Breast epithelium (tissue), 4 donors: ENCODE data around the gene WNK2. TPM values are rescaled to one million over a fixed set of nuclear protein-coding genes. Genes with fewer than 3 reads are reported as not detected.

Experiments used
- DNase-seq, 2 donors: peaks; one replicate each; pipeline ENCODE4 v3.0.0-alpha.2; 2019; ENCODE audit warnings: low spot score in 2 of 2
- H3K27ac ChIP-seq, 2 donors: fragments of 200-600 bp; sonication (generic) in 1 of 2; one replicate each; pipeline ENCODE4 v1.5.1; 2016 to 2019; ENCODE audit warnings: mild to moderate bottlenecking in 1 of 2
- H3K27me3 ChIP-seq, 2 donors: fragments of 200-600 bp; sonication (generic) in 1 of 2; one replicate each; pipeline versions ENCODE4 v1.5.1 to v1.6.0; 2017 to 2019; ENCODE audit warnings: control low read depth in 1 of 2, mild to moderate bottlenecking in 1 of 2
- H3K36me3 ChIP-seq: fragments of 200-600 bp; one replicate; pipeline ENCODE4 v1.5.1; 2019
- H3K4me1 ChIP-seq, 2 donors: fragments of 200-600 bp; sonication (generic); one replicate each; pipeline ENCODE4 v1.5.1; 2016 to 2019; ENCODE audit warnings: control low read depth in 1 of 2
- H3K4me3 ChIP-seq, 3 donors: fragments of 200-600 bp; sonication (generic); 1 replicate in 2 of 3; 2 replicates in 1 of 3; pipeline ENCODE4 v1.5.1; 2016 to 2019; ENCODE audit warnings: mild to moderate bottlenecking in 3 of 3, moderate library complexity in 2 of 3
- H3K9me3 ChIP-seq, 2 donors: fragments of 200-600 bp; sonication (generic) in 1 of 2; one replicate each; pipeline ENCODE4 v1.5.1; 2016 to 2019; ENCODE audit warnings: control low read depth in 1 of 2
- POLR2A ChIP-seq: fragments of 450-650 bp; IDR thresholded peaks from one replicate; pipeline ENCODE4 v1.6.1; 2016; ENCODE audit warnings: antibody characterized with exemption, mild to moderate bottlenecking, moderate library complexity
- POLR2AphosphoS5 ChIP-seq, 3 donors: sonication (generic); formaldehyde crosslinking; IDR thresholded peaks; one replicate each; pipeline ENCODE4 v1.6.1; 2017; ENCODE audit warnings: antibody characterized with exemption in 3 of 3
- intact Hi-C: fragments of 100-400 bp; cut with DNase I; formaldehyde crosslinking; loops from one replicate; pipeline ENCODE4 v1.15.1; 2023; ENCODE audit warnings: low total_unique reads
- total RNA-seq, 3 donors: library from RNA; depleted of rRNA; stranded (reverse); fragments of >200 nt; gene quantifications; one replicate each; pipeline ENCODE4 v1.1.0, GENCODE V29; 2016
- TF ChIP-seq, protein P1 (sequence below), 3 donors: fragments of 450-650 bp; IDR thresholded peaks; one replicate each; pipeline ENCODE4 v1.5.1; 2016 to 2017; ENCODE audit warnings: antibody characterized with exemption in 3 of 3, mild to moderate bottlenecking in 3 of 3, moderate library complexity in 3 of 3

Gene WNK2
- total RNA-seq, 3 donors from 2014 or later = 9.1 to 28.5 TPM; not detected in 1

DNA sequence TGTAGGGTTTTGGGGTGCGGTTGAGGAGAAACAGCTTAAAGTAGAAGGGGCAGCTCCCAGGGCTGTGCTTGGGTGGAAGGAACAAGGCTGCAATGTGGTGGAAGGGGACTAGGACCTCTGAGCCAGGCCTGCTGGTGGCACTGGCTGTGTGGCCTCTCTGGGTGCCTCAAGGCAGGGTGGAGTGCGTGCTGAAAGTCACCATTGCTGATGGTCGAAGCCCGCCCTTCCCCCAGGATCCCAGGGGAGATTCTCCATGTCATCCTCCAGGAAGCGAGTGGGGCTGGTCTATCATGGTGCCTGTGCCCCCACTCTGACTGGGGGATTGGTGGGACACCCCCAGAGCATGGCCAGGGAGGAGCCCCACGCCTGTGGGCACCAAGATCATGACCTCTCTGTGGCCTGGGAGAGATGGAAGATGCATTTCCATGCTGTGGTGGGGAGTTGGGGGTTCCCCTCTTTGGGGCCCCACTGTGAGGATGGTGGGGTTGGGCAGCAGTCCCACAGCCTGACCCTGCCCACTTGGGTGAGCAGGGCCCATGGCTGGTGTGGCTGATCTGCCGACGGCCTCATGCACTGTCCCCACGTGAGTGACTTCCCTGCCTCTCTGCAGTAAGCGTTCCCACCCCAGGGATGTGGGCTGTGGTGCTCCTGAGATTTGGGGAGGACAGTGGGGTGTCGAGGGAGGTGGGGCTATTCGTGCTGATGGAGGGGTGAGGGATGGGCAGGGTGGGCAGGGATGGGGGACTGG, 25.8 kb downstream of the WNK2 start:
- DNase-seq = no peak
- H3K4me1 ChIP-seq = no peaks in the 10 kb centered on the region
- H3K27ac ChIP-seq = no peak overlapping the region
- no peak overlapping the region for H3K4me3 ChIP-seq
- no peaks in the 10 kb centered on the region for H3K27me3 ChIP-seq
- intact Hi-C loops = no loop called here
- TF ChIP-seq POLR2AphosphoS5 (IDR thresholded peaks at IDR 0.05) (no peak), POLR2A (no peak)
- TF ChIP-seq, protein P1, sequence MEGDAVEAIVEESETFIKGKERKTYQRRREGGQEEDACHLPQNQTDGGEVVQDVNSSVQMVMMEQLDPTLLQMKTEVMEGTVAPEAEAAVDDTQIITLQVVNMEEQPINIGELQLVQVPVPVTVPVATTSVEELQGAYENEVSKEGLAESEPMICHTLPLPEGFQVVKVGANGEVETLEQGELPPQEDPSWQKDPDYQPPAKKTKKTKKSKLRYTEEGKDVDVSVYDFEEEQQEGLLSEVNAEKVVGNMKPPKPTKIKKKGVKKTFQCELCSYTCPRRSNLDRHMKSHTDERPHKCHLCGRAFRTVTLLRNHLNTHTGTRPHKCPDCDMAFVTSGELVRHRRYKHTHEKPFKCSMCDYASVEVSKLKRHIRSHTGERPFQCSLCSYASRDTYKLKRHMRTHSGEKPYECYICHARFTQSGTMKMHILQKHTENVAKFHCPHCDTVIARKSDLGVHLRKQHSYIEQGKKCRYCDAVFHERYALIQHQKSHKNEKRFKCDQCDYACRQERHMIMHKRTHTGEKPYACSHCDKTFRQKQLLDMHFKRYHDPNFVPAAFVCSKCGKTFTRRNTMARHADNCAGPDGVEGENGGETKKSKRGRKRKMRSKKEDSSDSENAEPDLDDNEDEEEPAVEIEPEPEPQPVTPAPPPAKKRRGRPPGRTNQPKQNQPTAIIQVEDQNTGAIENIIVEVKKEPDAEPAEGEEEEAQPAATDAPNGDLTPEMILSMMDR (IDR thresholded peaks at IDR 0.05) = no peak
- no peaks in the 10 kb centered on the region for H3K36me3 ChIP-seq
- no peaks in the 10 kb centered on the region for H3K9me3 ChIP-seq

DNA sequence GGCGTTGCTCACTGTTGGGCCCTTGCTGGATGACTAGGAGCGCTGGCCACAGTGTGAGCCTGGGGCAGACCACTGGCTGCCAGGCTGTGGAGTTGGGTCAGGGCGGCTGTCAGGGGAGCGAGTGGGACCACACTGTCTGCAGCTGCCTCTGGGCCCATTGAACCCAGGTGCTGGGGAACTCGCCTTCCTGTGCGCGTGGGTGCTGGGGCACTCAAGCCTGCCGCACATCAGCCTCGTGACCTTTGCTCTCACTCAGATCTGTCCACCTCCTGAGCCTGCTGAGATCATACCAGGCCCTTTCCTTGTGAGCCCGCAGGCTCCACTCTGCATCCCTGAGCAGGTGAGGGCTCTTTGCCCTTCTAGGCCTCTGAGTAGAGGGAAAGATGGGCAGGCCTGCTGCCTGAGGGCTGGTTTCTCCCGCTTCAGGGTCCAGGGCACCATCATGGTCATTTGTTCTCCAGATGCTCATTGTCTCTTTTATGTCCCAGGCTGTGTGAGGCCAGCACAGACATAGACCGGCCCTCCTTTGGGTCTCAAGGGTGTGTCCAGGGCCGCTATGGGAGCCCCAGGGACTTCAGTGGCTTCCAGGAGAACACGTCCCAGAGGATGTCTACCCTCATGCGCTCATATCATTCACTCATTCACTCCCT, 26.5 kb downstream of the WNK2 start:
- Histone ChIP-seq H3K27ac (no peak overlapping the region), H3K36me3 (no peaks in the 10 kb centered on the region), H3K4me1 (no peaks in the 10 kb centered on the region), H3K27me3 (no peaks in the 10 kb centered on the region), H3K9me3 (no peaks in the 10 kb centered on the region), H3K4me3 (no peak overlapping the region)
- DNase-seq = no peak
- TF ChIP-seq, protein P1 (IDR thresholded peaks at IDR 0.05) = no peak
- TF ChIP-seq POLR2A (no peak), POLR2AphosphoS5 (IDR thresholded peaks at IDR 0.05) (no peak)
- intact Hi-C loops = no loop called here

DNA sequence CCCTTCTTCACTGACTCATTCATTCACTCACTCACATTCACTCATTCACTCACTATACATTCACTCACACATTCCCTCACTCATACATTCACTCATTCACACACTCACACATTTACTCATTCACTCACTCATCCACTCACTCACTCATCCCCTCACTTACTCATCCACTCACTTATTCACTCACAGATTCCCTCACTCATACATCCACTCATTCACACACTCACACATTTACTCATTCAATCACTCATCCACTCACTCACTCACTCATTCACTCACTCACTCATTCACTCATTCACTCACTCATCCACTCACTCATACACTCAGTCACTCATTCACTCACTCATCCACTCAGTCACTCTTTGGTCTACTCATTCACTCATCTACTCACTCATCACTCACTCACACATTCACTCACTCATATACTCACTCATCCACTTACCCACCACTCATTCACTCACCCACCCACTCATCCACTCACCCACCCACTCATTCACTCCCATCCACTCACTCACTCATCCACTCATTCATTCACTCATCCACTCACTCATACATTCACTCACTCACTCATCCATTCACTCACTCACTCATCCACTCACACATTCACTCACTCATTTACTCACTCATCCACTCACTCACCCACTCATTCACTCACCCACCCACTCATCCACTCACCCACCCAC, 27.2 kb downstream of the WNK2 start:
- DNase-seq = no peak
- intact Hi-C loops = no loop called here
- TF ChIP-seq POLR2AphosphoS5 (IDR thresholded peaks at IDR 0.05) (no peak), POLR2A (no peak)
- TF ChIP-seq, protein P1 (IDR thresholded peaks at IDR 0.05) = no peak
- H3K36me3 ChIP-seq = no peaks in the 10 kb centered on the region
- H3K27me3 ChIP-seq = no peaks in the 10 kb centered on the region
- H3K4me1 ChIP-seq = no peaks in the 10 kb centered on the region
- H3K9me3 ChIP-seq = no peaks in the 10 kb centered on the region
- no peak overlapping the region for H3K4me3 ChIP-seq
- no peak overlapping the region for H3K27ac ChIP-seq

DNA sequence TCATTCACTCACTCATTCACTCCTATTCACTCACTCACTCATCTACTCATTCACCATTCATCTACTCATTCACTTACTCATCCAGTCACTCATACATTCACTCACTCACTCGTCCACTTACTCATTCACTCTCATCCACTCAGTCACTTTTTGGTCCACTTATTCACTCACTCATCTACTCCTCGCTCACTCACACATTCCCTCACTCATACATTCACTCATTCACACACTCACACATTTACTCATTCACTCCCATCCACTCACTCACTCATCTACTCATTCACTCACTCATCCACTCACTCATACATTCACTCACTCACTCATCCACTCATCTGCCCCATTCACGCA, 27.7 kb downstream of the WNK2 start:
- no peak for TF ChIP-seq POLR2A
- no peak for TF ChIP-seq POLR2AphosphoS5 (IDR thresholded peaks at IDR 0.05)
- TF ChIP-seq, protein P1 (IDR thresholded peaks at IDR 0.05) = no peak
- H3K9me3 ChIP-seq = no peaks in the 10 kb centered on the region
- no peaks in the 10 kb centered on the region for H3K27me3 ChIP-seq
- DNase-seq = no peak
- no peaks in the 10 kb centered on the region for H3K36me3 ChIP-seq
- intact Hi-C loops = no loop called here
- H3K27ac ChIP-seq = no peak overlapping the region
- H3K4me1 ChIP-seq = no peaks in the 10 kb centered on the region
- no peak overlapping the region for H3K4me3 ChIP-seq

DNA sequence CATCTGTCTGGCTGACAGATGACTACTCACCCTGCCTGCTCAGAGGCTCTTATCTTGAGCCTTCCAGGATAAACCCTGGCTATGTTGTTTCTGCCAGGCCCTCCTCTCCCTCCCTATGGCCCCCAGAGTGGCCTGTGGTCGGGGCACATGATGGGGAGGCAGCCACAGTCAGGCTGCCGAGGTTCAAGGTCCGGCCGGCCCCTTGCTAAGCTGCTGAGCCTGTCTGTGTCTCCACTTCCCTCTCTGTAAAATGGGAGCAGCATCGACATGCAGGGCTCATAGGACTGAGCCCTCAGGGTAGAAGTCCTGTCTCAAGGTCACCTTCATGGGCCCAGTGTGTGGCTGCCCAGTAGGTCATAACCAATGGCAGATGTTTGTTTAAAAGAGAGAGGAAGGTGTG, 28.5 kb downstream of the WNK2 start:
- Histone ChIP-seq H3K27me3 (no peaks in the 10 kb centered on the region), H3K4me3 (no peak overlapping the region), H3K4me1 (no peaks in the 10 kb centered on the region), H3K27ac (no peak overlapping the region), H3K36me3 (no peaks in the 10 kb centered on the region), H3K9me3 (no peaks in the 10 kb centered on the region)
- TF ChIP-seq, protein P1 (IDR thresholded peaks at IDR 0.05) = no peak
- TF ChIP-seq POLR2AphosphoS5 (IDR thresholded peaks at IDR 0.05) (no peak), POLR2A (no peak)
- DNase-seq = no peak
- intact Hi-C loops = no loop called here
